T-helper 17 cell (primary cell): ENCODE results near the gene LGALS8. TPM values are rescaled to one million over a fixed set of nuclear protein-coding genes. Genes with fewer than 3 reads are reported as not detected.

ENCODE experiments used
- ATAC-seq: fragments of 150-1000 bp; cut with Tn5 transposase; 2 replicates; pipeline ENCODE4 v1.10.0; 2021; ENCODE audit warnings: mild to moderate bottlenecking, moderate library complexity
- DNase-seq, 3 donors: peaks; one replicate each; pipeline versions ENCODE4 v3.0.0 to v3.0.0-alpha.2; 2020 to 2021
- H3K9me3 ChIP-seq: one replicate; pipeline ENCODE4 v1.7.0; 2013; ENCODE audit warnings: low read length, mild to moderate bottlenecking; ENCODE audit not compliant: control insufficient read depth, poor library complexity, severe bottlenecking
- H3K27ac Mint-ChIP-seq: one replicate; pipeline ENCODE4 v1.8.0; 2022; ENCODE audit warnings: mild to moderate bottlenecking, moderate library complexity, mixed read lengths
- H3K27me3 Mint-ChIP-seq: one replicate; pipeline ENCODE4 v1.8.0; 2022; ENCODE audit warnings: mixed read lengths
- H3K36me3 Mint-ChIP-seq: one replicate; pipeline ENCODE4 v1.8.0; 2022; ENCODE audit warnings: low read depth, mixed read lengths
- H3K4me1 Mint-ChIP-seq: one replicate; pipeline ENCODE4 v1.8.0; 2022; ENCODE audit warnings: mild to moderate bottlenecking, mixed read lengths
- H3K4me3 Mint-ChIP-seq: one replicate; pipeline ENCODE4 v1.8.0; 2022; ENCODE audit warnings: mild to moderate bottlenecking, moderate library complexity, mixed read lengths
- total RNA-seq, 4 donors: library from RNA in 2 of 4; stranded (reverse) in 2 of 4; gene quantifications; one replicate each; pipeline ENCODE4 v1.2.3 and lab custom pipeline; 2022 to 2026

Gene LGALS8
- total RNA-seq, 2 donors from 2014 or later = 161 to 173 TPM

- Mint-ChIP-seq H3K4me3 (peak overlapping the region; percentile 89), H3K27ac (peak overlapping the region; percentile 99), H3K4me1 (peaks cover 34% of the 10 kb centered on the region), H3K36me3 (peaks cover 3% of the 10 kb centered on the region), H3K27me3 (no peaks in the 10 kb centered on the region)
- no peaks in the 10 kb centered on the region for H3K9me3 ChIP-seq
- ATAC-seq (peak; percentile 96), DNase-seq (peak in 1 of 3 donors; percentile 21)
Observed at GRCh38 chr1:236516929-236517704, 6.7 kb upstream of the LGALS8 start.

- no peak overlapping the region for H3K4me3 Mint-ChIP-seq
- H3K36me3 Mint-ChIP-seq = peaks cover 3% of the 10 kb centered on the region
- ATAC-seq (no peak), DNase-seq (no peak)
- peaks cover 39% of the 10 kb centered on the region for H3K4me1 Mint-ChIP-seq
- H3K27ac Mint-ChIP-seq = peak overlapping the region; percentile 99
- no peaks in the 10 kb centered on the region for H3K27me3 Mint-ChIP-seq
- H3K9me3 ChIP-seq = no peaks in the 10 kb centered on the region
Observed at GRCh38 chr1:236518322-236518721, 5.5 kb upstream of the LGALS8 start.

GRCh38 chr1:236520445-236521005, 3.3 kb upstream of the LGALS8 start:
- H3K9me3 ChIP-seq = no peaks in the 10 kb centered on the region
- DNase-seq (no peak), ATAC-seq (no peak)
- H3K4me1 Mint-ChIP-seq = peaks cover 44% of the 10 kb centered on the region
- no peaks in the 10 kb centered on the region for H3K27me3 Mint-ChIP-seq
- H3K27ac Mint-ChIP-seq = no peak overlapping the region
- peaks cover 5% of the 10 kb centered on the region for H3K36me3 Mint-ChIP-seq
- no peak overlapping the region for H3K4me3 Mint-ChIP-seq

GRCh38 chr1:236522937-236523703, 662 bp upstream of the LGALS8 start:
- no peak for ATAC-seq
- no peaks in the 10 kb centered on the region for H3K9me3 ChIP-seq

GRCh38 chr1:236524142-236524894, 536 bp downstream of the LGALS8 start:
- H3K4me1 Mint-ChIP-seq = peaks cover 32% of the 10 kb centered on the region
- H3K27me3 Mint-ChIP-seq = no peaks in the 10 kb centered on the region
- peak overlapping the region; percentile 98 for H3K4me3 Mint-ChIP-seq
- peaks cover 5% of the 10 kb centered on the region for H3K36me3 Mint-ChIP-seq
- no peaks in the 10 kb centered on the region for H3K9me3 ChIP-seq
- ATAC-seq = peak; percentile 89
- H3K27ac Mint-ChIP-seq = peak overlapping the region; percentile 98
- DNase-seq = peak; percentile 28 to 48 (median 39)

More at GRCh38 chr1:236522937-236523703, 662 bp upstream of the LGALS8 start:
- no peaks in the 10 kb centered on the region for H3K27me3 Mint-ChIP-seq
- no peak for DNase-seq
- H3K27ac Mint-ChIP-seq = peak overlapping the region; percentile 98
- peaks cover 5% of the 10 kb centered on the region for H3K36me3 Mint-ChIP-seq
- peak overlapping the region; percentile 98 for H3K4me3 Mint-ChIP-seq
- H3K4me1 Mint-ChIP-seq = peaks cover 35% of the 10 kb centered on the region

- DNase-seq (no peak), ATAC-seq (no peak)
- peaks cover 5% of the 10 kb centered on the region for H3K36me3 Mint-ChIP-seq
- no peaks in the 10 kb centered on the region for H3K27me3 Mint-ChIP-seq
- H3K4me1 Mint-ChIP-seq = peaks cover 30% of the 10 kb centered on the region
- peak overlapping the region; percentile 98 for H3K27ac Mint-ChIP-seq
- H3K4me3 Mint-ChIP-seq = peak overlapping the region; percentile 98
- no peaks in the 10 kb centered on the region for H3K9me3 ChIP-seq
Observed at GRCh38 chr1:236524895-236525184, 1.1 kb downstream of the LGALS8 start.

GRCh38 chr1:236526079-236526478, 2.3 kb downstream of the LGALS8 start:
- H3K27me3 Mint-ChIP-seq = no peaks in the 10 kb centered on the region
- peak overlapping the region; percentile 98 for H3K27ac Mint-ChIP-seq
- no peaks in the 10 kb centered on the region for H3K9me3 ChIP-seq
- DNase-seq (no peak), ATAC-seq (no peak)
- peaks cover 6% of the 10 kb centered on the region for H3K36me3 Mint-ChIP-seq
- peaks cover 34% of the 10 kb centered on the region for H3K4me1 Mint-ChIP-seq
- H3K4me3 Mint-ChIP-seq = no peak overlapping the region

GRCh38 chr1:236530286-236530685, 6.5 kb downstream of the LGALS8 start:
- peaks cover 42% of the 10 kb centered on the region for H3K4me1 Mint-ChIP-seq
- peaks cover 6% of the 10 kb centered on the region for H3K36me3 Mint-ChIP-seq

GRCh38 chr1:236530959-236531358, 7.2 kb downstream of the LGALS8 start:
- no peak overlapping the region for H3K4me3 Mint-ChIP-seq

More at GRCh38 chr1:236530286-236530685, 6.5 kb downstream of the LGALS8 start:
- Mint-ChIP-seq H3K27me3 (no peaks in the 10 kb centered on the region), H3K27ac (peak overlapping the region; percentile 95), H3K4me3 (peak overlapping the region; percentile 73)
- DNase-seq = no peak
- no peak for ATAC-seq
- H3K9me3 ChIP-seq = no peaks in the 10 kb centered on the region

GRCh38 chr1:236532850-236533249, 9.1 kb downstream of the LGALS8 start:
- no peaks in the 10 kb centered on the region for H3K9me3 ChIP-seq
- H3K4me1 Mint-ChIP-seq = peaks cover 42% of the 10 kb centered on the region
- H3K4me3 Mint-ChIP-seq = peak overlapping the region; percentile 47
- DNase-seq (no peak), ATAC-seq (no peak)
- peak overlapping the region; percentile 95 for H3K27ac Mint-ChIP-seq
- H3K36me3 Mint-ChIP-seq = peaks cover 6% of the 10 kb centered on the region
- H3K27me3 Mint-ChIP-seq = no peaks in the 10 kb centered on the region

More at GRCh38 chr1:236530959-236531358, 7.2 kb downstream of the LGALS8 start:
- no peaks in the 10 kb centered on the region for H3K9me3 ChIP-seq
- H3K27ac Mint-ChIP-seq = peak overlapping the region; percentile 95
- no peak for ATAC-seq
- no peaks in the 10 kb centered on the region for H3K27me3 Mint-ChIP-seq
- peaks cover 44% of the 10 kb centered on the region for H3K4me1 Mint-ChIP-seq
- peaks cover 6% of the 10 kb centered on the region for H3K36me3 Mint-ChIP-seq
- DNase-seq = no peak

- DNase-seq (no peak), ATAC-seq (peak; percentile 74)
- peaks cover 6% of the 10 kb centered on the region for H3K36me3 Mint-ChIP-seq
- peak overlapping the region; percentile 56 for H3K4me3 Mint-ChIP-seq
- H3K9me3 ChIP-seq = no peaks in the 10 kb centered on the region
- no peaks in the 10 kb centered on the region for H3K27me3 Mint-ChIP-seq
- peak overlapping the region; percentile 95 for H3K27ac Mint-ChIP-seq
- peaks cover 40% of the 10 kb centered on the region for H3K4me1 Mint-ChIP-seq
Observed at GRCh38 chr1:236534151-236534651, 10.4 kb downstream of the LGALS8 start.

GRCh38 chr1:236535190-236535589, 11.4 kb downstream of the LGALS8 start:
- H3K9me3 ChIP-seq = no peaks in the 10 kb centered on the region
- peaks cover 38% of the 10 kb centered on the region for H3K4me1 Mint-ChIP-seq
- no peak for ATAC-seq
- DNase-seq = no peak
- H3K27me3 Mint-ChIP-seq = no peaks in the 10 kb centered on the region
- H3K27ac Mint-ChIP-seq = peak overlapping the region; percentile 95
- H3K4me3 Mint-ChIP-seq = no peak overlapping the region
- peaks cover 6% of the 10 kb centered on the region for H3K36me3 Mint-ChIP-seq
